Kidney epithelial cell (primary cell): ENCODE measurements around the gene STX11. TPM values are rescaled to one million over a fixed set of nuclear protein-coding genes. Genes with fewer than 3 reads are reported as not detected.

Experiments
- DNase-seq: peaks from one replicate; pipeline ENCODE4 v3.0.0-alpha.2; 2010; ENCODE audit warnings: low read depth
- H3K27me3 ChIP-seq: 2 replicates; pipeline ENCODE4 v1.6.0; 2011; ENCODE audit warnings: low read length; ENCODE audit not compliant: control insufficient read depth, insufficient read depth
- H3K36me3 ChIP-seq: 2 replicates; pipeline ENCODE4 v1.5.1; 2011; ENCODE audit warnings: low read length; ENCODE audit not compliant: control insufficient read depth, insufficient read depth
- H3K4me3 ChIP-seq: 2 replicates; pipeline ENCODE4 v1.5.1; 2011; ENCODE audit warnings: low read depth, mild to moderate bottlenecking, control low read depth, low read length
- CTCF ChIP-seq: IDR thresholded peaks from 2 replicates; pipeline ENCODE4 v1.5.1; 2011; ENCODE audit warnings: mild to moderate bottlenecking, moderate library complexity, low read length, control low read depth, inconsistent platforms; ENCODE audit not compliant: insufficient read depth, poor library complexity, severe bottlenecking
- total RNA-seq: library from RNA; depleted of rRNA; stranded (reverse); fragments of >200 nt; gene quantifications from 2 replicates; pipeline ENCODE4 v1.2.3, GENCODE V29; 2015

Gene STX11
- total RNA-seq, 1 donor from 2014 or later, result 4.1 TPM

GRCh38 chr6:144220031-144220790 is 69.9 kb downstream of the STX11 start:
- Histone ChIP-seq H3K36me3 (no peaks in the 10 kb centered on the region), H3K27me3 (no peaks in the 10 kb centered on the region), H3K4me3 (no peak overlapping the region)
- no peak for TF ChIP-seq CTCF
- no peak for DNase-seq

- no peak for DNase-seq
- no peak overlapping the region for H3K4me3 ChIP-seq
- TF ChIP-seq CTCF, result no peak
- H3K36me3 ChIP-seq, result no peaks in the 10 kb centered on the region
- no peaks in the 10 kb centered on the region for H3K27me3 ChIP-seq
Measured at GRCh38 chr6:144223686-144224085, 73.4 kb downstream of the STX11 start.

GRCh38 chr6:144231721-144232120 is 81.4 kb downstream of the STX11 start:
- no peak for TF ChIP-seq CTCF
- H3K27me3 ChIP-seq, result no peaks in the 10 kb centered on the region
- no peak for DNase-seq
- H3K36me3 ChIP-seq, result no peaks in the 10 kb centered on the region
- no peak overlapping the region for H3K4me3 ChIP-seq

- no peak for DNase-seq
- H3K27me3 ChIP-seq, result no peaks in the 10 kb centered on the region
- no peak overlapping the region for H3K4me3 ChIP-seq
- H3K36me3 ChIP-seq, result no peaks in the 10 kb centered on the region
- no peak for TF ChIP-seq CTCF
Measured at GRCh38 chr6:144232176-144232831, 82.0 kb downstream of the STX11 start.

- no peak for TF ChIP-seq CTCF
- H3K4me3 ChIP-seq, result no peak overlapping the region
- no peak for DNase-seq
- no peaks in the 10 kb centered on the region for H3K27me3 ChIP-seq
- no peaks in the 10 kb centered on the region for H3K36me3 ChIP-seq
Measured at GRCh38 chr6:144232832-144233230, 82.5 kb downstream of the STX11 start.

GRCh38 chr6:144234399-144234798 is 84.1 kb downstream of the STX11 start:
- DNase-seq, result no peak
- TF ChIP-seq CTCF, result no peak
- no peaks in the 10 kb centered on the region for H3K27me3 ChIP-seq

More at GRCh38 chr6:144234399-144234798, 84.1 kb downstream of the STX11 start:
- no peak overlapping the region for H3K4me3 ChIP-seq
- H3K36me3 ChIP-seq, result no peaks in the 10 kb centered on the region
